Subcutaneous preadipocyte (primary cell): ENCODE data around the gene STX19. TPM values are rescaled to one million over a fixed set of nuclear protein-coding genes. Genes with fewer than 3 reads are reported as not detected.

Experiments
- small RNA-seq: library from RNA; depleted of rRNA; stranded (forward); fragments of <200 nt; gene quantifications from one replicate; pipeline ENCODE3, GENCODE V24; 2012
- total RNA-seq: library from RNA; depleted of rRNA; stranded (reverse); fragments of >200 nt; gene quantifications from 2 replicates; pipeline ENCODE4 v1.2.3, GENCODE V29; 2012

Gene STX19
- not detected in 2 replicates for total RNA-seq

GRCh38 chr3:94028093-94028837, at the start of gene STX19:
STX19 (minus strand) TSS chr3:94028597; CDS start chr3:94015269, 13,328 bp downstream.

GRCh38 chr3:94062513-94063404, 34.4 kb upstream of the STX19 start, which contains the start of the genes DHFR2 and NSUN3:
DHFR2 (minus strand) TSS chr3:94062916; CDS start chr3:94061511, 1,405 bp downstream.
NSUN3 (plus strand) TSS chr3:94063061; CDS start chr3:94063127, 66 bp downstream.

GRCh38 chr3:93979850-93980676, 48.3 kb downstream of the STX19 start, which contains the start of gene ARL13B:
ARL13B (plus strand) TSS chr3:93980155; CDS start chr3:93980424, 269 bp downstream.

GRCh38 chr3:93973131-93974126, 55.0 kb downstream of the STX19 start, which contains the start of gene PROS1:
PROS1 (minus strand) TSS chr3:93973896; CDS start chr3:93973749, 147 bp downstream.

Small RNAs within 50 kb of the gene (small RNA-seq; reads per million reads assigned to genes)
- gene RF00019 (not detected), gene RNU6-511P (not detected)

Other genes with a start within 250 kb of the STX19 start
- gene PROS1, start 54.7 kb downstream of the STX19 start, total RNA-seq, result 21.5 and 38.6 TPM in 2 replicates
- gene ARL13B, start 48.4 kb downstream of the STX19 start, total RNA-seq, result 7.7 and 12.5 TPM in 2 replicates
- 2.9 and 3.3 TPM in 2 replicates for gene DHFR2, start 34.3 kb upstream of the STX19 start, total RNA-seq
- gene NSUN3, start 34.5 kb upstream of the STX19 start, total RNA-seq, result 8.1 and 15.4 TPM in 2 replicates